Testis (tissue), 2 donors: ENCODE data around the gene MN1.

ENCODE experiments used
- POLR2A ChIP-seq: fragments of 450-650 bp; IDR thresholded peaks from one replicate; pipeline ENCODE4 v1.6.1; 2017; ENCODE audit warnings: antibody characterized with exemption, mild to moderate bottlenecking, moderate library complexity
- TF ChIP-seq, protein P1 (sequence below), 3 experiments: fragments of 450-650 bp in 2 of 3; fragments of 200-600 bp in 1 of 3; sonication (generic) in 1 of 3; IDR thresholded peaks; one replicate each; pipeline ENCODE4 v1.5.1; 2016 to 2019; ENCODE audit warnings: antibody characterized with exemption in 3 of 3, mild to moderate bottlenecking in 2 of 3, moderate library complexity in 1 of 3

- TF ChIP-seq, protein P1, sequence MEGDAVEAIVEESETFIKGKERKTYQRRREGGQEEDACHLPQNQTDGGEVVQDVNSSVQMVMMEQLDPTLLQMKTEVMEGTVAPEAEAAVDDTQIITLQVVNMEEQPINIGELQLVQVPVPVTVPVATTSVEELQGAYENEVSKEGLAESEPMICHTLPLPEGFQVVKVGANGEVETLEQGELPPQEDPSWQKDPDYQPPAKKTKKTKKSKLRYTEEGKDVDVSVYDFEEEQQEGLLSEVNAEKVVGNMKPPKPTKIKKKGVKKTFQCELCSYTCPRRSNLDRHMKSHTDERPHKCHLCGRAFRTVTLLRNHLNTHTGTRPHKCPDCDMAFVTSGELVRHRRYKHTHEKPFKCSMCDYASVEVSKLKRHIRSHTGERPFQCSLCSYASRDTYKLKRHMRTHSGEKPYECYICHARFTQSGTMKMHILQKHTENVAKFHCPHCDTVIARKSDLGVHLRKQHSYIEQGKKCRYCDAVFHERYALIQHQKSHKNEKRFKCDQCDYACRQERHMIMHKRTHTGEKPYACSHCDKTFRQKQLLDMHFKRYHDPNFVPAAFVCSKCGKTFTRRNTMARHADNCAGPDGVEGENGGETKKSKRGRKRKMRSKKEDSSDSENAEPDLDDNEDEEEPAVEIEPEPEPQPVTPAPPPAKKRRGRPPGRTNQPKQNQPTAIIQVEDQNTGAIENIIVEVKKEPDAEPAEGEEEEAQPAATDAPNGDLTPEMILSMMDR (IDR thresholded peaks at IDR 0.05), result no peak
- no peak for TF ChIP-seq POLR2A
These were observed 52.8 kb downstream of the MN1 start for GRCh38 chr22:27748751-27749191.
